HG02610 (cell line): ENCODE measurements around the gene CCND2.
A peak's percentile ranks its signal among the peaks of the same experiment; 100 is the strongest.

Experiments used
- ATAC-seq: cut with Tn5 transposase; IDR thresholded peaks from one replicate; pipeline ENCODE4 v1.9.1; 2021; ENCODE audit warnings: mild to moderate bottlenecking, moderate library complexity; ENCODE audit not compliant: unreplicated experiment

CCND2 gene

DNA sequence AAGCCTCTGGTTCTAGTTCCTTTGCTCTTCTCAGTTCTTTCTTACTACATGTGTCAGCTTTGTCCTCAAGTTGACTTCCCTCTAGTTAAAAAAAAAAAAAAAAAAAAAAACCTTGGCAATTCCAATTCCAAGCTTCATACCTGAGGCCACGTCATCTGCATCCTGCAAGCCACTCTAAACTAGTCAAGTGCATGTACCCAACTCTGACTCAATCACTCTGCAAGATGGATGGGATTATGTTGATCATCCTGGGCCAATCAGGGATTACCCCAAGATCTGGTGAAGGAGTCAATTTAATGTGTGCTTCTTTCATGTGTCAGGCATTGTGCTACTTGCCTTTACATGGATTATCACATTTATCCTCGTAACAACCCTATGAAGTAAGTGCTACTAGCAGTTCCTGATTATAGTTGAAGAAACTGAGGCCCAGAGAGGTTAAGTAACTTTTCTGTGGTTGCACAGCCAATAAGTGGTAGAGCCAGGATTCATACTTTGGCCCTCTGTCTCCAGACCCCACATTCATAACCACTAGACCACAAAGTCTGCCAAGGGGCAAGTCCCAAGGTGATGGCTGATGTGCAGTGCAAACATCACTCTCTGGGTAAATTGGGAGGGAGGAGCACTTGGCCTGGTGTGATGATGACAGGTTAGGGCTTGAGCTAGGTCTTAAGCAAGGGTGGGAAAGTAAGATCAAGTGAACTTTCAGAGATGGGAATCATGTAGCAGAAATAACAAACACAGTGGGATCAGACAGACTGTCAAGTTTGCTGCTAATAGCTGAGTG, 17.3 kb upstream of the CCND2 start:
- no peak for ATAC-seq

DNA sequence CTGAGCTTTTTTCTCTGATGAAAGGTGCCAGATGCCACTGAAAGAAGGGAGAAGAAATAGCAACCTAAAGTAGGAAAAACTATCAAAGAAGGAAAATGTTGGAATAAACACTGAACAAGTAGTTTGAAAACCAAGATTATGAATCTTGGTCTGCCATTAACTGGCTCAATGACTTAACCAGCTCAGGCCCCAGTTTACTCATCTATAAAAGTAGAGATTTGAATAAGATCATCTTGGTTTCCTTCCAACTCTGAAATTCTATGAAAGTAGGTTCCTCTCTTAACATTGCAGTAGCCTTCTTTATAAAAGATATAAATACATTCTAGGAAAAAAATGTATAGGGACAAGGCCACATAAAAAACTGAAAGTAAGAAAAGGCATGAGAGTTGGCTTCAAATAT, 16.1 kb upstream of the CCND2 start:
- no peak for ATAC-seq

DNA sequence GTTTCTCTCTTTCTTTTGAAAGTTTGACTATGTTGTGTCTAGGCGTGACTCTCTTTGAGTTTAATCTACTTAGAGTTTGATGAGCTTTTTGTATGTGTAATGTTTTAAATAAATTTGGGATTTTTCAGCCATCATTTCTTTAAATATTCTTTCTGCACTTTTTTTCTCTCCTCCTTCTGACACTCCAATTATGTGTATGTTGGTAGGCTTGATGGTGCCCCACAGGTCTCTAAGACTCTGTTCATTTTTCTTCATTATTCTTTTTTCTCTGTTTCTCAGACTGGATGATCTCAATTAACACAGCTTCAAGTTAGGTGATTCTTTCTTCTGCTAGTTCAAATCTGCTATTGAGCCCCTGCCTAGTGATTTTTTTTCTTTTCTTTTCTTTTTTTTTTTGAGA, 14.5 kb upstream of the CCND2 start:
- ATAC-seq = no peak

DNA sequence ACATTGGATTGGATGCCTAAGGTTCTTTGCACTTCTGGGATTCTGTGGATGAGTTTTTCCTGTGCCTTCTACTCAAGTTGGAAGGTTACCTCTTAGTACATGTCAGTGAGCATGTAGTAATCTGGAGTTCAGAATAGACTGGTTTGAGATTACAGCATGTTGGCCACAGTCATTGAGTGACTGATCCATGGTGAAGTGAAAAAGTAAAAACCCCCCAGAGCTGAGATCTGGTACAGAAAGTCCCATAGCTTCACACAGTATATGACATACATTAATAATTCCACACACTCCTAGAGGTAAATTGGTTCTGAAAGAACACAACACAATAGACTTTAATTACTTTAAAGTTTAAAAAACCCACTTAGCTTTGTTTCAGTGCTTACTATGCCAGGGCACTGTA, 11.9 kb upstream of the CCND2 start:
- ATAC-seq = peak; percentile 78

DNA sequence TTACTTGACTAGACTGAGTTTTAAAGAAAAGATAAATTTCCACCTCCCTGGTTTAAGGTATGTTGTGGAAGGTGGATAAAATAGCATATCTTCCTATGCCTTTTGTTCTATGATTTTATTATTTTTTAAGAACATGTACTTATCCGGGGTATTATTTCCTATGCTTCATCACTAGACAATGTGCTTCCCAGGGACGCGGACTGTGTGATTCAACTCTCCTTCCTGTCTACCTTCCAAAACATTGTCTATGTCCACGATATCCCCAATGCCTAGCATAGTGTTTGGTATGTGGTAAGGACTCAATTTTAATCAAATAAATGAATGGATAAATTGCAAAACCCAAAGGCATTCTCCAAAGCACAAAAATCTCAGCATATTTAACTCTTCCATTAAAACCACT, 8.3 kb upstream of the CCND2 start:
- ATAC-seq = no peak

DNA sequence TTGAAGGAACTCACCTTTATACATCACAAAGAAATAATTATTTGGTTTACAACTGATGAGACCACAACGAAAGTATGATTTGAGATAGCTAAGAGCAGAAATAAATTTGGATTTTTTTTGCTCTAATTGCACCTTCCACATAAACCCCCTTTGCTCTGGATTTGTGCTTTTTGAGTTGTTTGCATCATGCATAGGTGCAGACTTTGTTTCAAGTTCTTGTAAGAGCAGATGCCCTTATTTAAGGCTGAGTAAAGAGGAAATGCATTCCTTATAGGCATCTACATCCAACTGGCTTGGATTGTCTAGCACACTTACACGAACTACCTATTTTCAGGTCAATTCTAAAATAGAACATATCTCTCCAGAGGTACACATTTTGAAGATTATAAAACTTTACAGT, 6.6 kb upstream of the CCND2 start:
- no peak for ATAC-seq

- ATAC-seq = no peak
Measured at GRCh38 chr12:4267704-4268328, 5.7 kb upstream of the CCND2 start.

GRCh38 chr12:4268329-4269181, 5.0 kb upstream of the CCND2 start:
- ATAC-seq = no peak

GRCh38 chr12:4269279-4269991, 4.1 kb upstream of the CCND2 start:
- peak; percentile 24 for ATAC-seq

- ATAC-seq = no peak
Measured at GRCh38 chr12:4270016-4270830, 3.3 kb upstream of the CCND2 start.

GRCh38 chr12:4270831-4271716, 2.5 kb upstream of the CCND2 start:
- peak; percentile 12 for ATAC-seq

- peak; percentile 40 for ATAC-seq
Measured at GRCh38 chr12:4271717-4272423, 1.7 kb upstream of the CCND2 start.

DNA sequence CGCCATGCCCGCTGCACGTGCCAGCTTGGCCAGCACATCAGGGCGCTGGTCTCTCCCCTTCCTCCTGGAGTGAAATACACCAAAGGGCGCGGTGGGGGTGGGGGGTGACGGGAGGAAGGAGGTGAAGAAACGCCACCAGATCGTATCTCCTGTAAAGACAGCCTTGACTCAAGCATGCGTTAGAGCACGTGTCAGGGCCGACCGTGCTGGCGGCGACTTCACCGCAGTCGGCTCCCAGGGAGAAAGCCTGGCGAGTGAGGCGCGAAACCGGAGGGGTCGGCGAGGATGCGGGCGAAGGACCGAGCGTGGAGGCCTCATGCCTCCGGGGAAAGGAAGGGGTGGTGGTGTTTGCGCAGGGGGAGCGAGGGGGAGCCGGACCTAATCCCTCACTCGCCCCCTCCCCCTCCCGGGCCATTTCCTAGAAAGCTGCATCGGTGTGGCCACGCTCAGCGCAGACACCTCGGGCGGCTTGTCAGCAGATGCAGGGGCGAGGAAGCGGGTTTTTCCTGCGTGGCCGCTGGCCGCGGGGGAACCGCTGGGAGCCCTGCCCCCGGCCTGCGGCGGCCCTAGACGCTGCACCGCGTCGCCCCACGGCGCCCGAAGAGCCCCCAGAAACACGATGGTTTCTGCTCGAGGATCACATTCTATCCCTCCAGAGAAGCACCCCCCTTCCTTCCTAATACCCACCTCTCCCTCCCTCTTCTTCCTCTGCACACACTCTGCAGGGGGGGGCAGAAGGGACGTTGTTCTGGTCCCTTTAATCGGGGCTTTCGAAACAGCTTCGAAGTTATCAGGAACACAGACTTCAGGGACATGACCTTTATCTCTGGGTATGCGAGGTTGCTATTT, 914 bp upstream of the CCND2 start:
- ATAC-seq = peak; percentile 2

DNA sequence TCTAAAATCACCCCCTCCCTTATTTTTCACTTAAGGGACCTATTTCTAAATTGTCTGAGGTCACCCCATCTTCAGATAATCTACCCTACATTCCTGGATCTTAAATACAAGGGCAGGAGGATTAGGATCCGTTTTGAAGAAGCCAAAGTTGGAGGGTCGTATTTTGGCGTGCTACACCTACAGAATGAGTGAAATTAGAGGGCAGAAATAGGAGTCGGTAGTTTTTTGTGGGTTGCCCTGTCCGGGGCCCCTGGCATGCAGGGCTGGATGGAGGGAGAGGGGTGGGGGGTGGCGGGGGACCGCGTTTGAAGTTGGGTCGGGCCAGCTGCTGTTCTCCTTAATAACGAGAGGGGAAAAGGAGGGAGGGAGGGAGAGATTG, 300 bp upstream of the CCND2 start:
- ATAC-seq = no peak

DNA sequence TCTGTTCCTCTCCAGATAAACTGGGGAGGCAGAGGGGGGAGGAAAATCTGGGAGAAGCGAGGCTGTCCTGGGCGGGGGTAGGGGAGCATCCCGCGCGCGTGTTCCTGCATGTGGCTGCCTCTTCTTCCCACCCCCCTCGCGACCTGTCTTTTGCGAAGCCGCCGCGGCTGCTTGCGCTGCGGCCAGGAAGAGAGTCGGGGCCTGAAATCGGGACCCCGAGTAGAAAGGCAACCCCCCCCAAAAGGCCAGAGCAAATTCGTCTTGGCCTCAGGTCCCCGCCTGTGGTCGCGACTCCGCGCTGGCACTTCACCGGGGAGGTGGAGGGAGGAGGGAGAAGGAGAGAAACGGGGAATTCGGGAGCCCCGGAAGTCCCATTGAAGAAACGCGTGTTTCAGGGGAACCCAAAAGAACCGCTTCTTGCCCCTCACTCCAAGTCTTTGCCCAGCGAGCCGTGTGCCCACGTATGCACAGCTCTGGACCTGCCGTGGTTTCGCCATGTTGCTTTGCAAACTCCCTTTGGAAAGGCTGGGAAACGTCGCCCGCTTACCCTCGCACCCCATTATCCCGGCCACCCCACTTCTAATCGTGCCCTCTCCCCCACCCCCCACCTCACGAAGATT, 944 bp downstream of the CCND2 start:
- ATAC-seq = no peak

DNA sequence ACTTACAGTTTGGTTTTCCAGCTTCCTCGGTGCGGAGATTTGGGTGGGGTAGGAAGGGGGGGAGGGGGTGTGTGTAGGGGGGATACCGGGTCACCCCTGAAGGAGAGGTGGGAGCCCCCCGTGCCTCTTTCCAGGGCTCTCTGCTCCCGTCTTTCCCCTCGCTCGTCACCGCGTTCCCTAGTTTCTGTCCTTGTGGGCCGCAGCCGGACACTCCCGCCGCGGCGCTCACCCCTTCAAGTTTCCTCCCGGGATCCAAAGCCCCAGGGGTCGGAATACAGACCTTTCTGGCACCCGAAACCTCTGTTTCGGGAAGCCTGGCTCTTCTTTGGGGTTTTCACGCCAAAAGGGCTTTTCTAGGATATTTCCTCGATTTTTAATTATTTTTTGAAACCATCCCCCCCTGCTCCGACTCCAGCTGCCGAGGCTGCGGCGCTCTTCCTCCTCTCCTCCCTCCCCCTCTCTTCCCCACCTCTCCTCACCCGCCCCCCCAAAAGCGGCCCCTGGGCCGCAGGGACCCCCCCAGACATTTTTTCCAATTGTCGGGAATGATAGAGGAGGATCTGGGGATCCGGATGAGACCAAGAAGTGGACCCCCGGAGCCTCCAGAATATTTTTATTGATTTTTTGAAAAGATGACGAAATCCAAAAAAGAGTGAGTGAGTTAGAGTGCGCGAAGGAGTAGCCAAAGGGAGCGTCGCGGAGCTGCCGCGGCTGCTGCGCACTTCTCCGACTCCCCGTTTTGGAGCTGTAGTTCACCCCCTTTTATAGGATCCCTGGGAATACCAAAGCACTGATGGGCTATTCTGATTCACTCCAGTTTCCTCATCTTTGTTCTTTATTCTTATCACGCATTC, 1.7 kb downstream of the CCND2 start:
- no peak for ATAC-seq
